GM06990 (cell line): ENCODE data around the gene LAMTOR4.
"Not testable (repeated sequence)": the region's sequence is repeated elsewhere in the genome, so short reads cannot be mapped to it uniquely, and the experiment has no call there.

ENCODE experiments used
- DNase-seq: peaks from one replicate; pipeline ENCODE4 v3.0.0-alpha.2; 2011; ENCODE audit not compliant: insufficient read length; ENCODE audit errors: extremely low read depth
- H3K27me3 ChIP-seq: replicated peaks from 2 replicates; pipeline ENCODE4 v1.6.0; 2011; ENCODE audit warnings: low read length; ENCODE audit not compliant: control insufficient read depth, insufficient read depth
- H3K36me3 ChIP-seq: 2 replicates; pipeline ENCODE4 v1.5.1; 2011; ENCODE audit warnings: low read length; ENCODE audit not compliant: control insufficient read depth, insufficient read depth
- H3K4me3 ChIP-seq: replicated peaks from 2 replicates; pipeline ENCODE4 v1.5.1; 2011; ENCODE audit warnings: low read depth, mild to moderate bottlenecking, control low read depth, low read length
- TF ChIP-seq, protein P1 (sequence below): IDR thresholded peaks from 2 replicates; pipeline ENCODE4 v1.5.1; 2011; ENCODE audit warnings: low read length, control low read depth, mild to moderate bottlenecking, inconsistent platforms; ENCODE audit not compliant: insufficient read depth, poor library complexity, severe bottlenecking

The LAMTOR4 gene

GRCh38 chr7:100175296-100175935 lies 26.7 kb downstream of the LAMTOR4 start:
- no peaks in the 10 kb centered on the region; the same call in 1 of the 2 replicates for H3K27me3 ChIP-seq
- H3K4me3 ChIP-seq, result no peak overlapping the region
- TF ChIP-seq, protein P1, sequence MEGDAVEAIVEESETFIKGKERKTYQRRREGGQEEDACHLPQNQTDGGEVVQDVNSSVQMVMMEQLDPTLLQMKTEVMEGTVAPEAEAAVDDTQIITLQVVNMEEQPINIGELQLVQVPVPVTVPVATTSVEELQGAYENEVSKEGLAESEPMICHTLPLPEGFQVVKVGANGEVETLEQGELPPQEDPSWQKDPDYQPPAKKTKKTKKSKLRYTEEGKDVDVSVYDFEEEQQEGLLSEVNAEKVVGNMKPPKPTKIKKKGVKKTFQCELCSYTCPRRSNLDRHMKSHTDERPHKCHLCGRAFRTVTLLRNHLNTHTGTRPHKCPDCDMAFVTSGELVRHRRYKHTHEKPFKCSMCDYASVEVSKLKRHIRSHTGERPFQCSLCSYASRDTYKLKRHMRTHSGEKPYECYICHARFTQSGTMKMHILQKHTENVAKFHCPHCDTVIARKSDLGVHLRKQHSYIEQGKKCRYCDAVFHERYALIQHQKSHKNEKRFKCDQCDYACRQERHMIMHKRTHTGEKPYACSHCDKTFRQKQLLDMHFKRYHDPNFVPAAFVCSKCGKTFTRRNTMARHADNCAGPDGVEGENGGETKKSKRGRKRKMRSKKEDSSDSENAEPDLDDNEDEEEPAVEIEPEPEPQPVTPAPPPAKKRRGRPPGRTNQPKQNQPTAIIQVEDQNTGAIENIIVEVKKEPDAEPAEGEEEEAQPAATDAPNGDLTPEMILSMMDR, result no peak

DNA sequence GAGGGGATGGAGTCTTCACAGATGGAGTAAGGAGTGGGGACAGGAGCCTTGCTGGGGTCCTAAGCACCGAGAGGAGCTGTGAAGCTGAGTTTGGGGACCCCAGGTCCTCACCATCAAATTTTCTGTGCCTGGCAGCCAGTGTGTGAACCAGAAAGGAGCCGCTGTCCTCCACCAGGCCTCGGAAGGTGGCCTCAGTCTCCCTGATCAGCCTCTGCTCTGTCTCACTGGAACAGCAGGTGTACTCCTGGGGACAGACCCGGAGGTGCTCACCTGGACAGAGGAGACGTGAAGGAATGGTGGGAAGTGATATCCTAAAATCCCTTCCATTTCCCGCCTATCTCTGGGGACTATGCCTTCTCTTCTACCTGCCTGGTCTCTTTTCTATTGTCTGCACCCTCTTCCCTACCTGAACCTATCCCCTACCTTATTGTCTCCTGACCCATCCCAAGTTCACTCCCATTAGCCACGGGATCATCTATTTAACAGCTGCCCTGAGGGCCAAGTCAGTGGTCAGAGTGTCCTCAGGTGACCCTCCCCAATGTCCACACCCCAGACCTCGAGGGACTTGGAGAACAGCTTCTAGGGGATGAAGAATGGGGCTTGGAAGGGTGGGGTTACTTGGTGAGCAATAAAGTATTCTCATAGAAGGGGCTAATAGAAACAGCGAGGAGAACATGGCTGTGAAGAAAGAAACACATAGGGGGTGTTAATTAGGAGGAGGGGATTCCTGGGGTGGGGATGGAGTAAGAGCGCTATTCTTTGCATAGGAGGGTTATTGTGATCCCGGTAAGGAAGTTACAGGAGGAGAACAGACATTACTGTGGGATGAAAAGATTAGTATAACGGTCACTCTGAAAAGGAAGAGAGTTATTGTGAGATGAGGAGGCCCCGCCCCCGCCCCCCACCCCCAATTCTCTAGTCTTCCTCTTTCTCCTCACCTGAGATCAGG lies 27.7 kb downstream of the LAMTOR4 start:
- TF ChIP-seq, protein P1, result no peak
- Histone ChIP-seq H3K4me3 (peak overlapping the region; percentile 63), H3K27me3 (no peaks in the 10 kb centered on the region), H3K36me3 (no peaks in the 10 kb centered on the region)
- no peak for DNase-seq

More at GRCh38 chr7:100175296-100175935, 26.7 kb downstream of the LAMTOR4 start:
- no peaks in the 10 kb centered on the region for H3K36me3 ChIP-seq
- no peak for DNase-seq

DNA sequence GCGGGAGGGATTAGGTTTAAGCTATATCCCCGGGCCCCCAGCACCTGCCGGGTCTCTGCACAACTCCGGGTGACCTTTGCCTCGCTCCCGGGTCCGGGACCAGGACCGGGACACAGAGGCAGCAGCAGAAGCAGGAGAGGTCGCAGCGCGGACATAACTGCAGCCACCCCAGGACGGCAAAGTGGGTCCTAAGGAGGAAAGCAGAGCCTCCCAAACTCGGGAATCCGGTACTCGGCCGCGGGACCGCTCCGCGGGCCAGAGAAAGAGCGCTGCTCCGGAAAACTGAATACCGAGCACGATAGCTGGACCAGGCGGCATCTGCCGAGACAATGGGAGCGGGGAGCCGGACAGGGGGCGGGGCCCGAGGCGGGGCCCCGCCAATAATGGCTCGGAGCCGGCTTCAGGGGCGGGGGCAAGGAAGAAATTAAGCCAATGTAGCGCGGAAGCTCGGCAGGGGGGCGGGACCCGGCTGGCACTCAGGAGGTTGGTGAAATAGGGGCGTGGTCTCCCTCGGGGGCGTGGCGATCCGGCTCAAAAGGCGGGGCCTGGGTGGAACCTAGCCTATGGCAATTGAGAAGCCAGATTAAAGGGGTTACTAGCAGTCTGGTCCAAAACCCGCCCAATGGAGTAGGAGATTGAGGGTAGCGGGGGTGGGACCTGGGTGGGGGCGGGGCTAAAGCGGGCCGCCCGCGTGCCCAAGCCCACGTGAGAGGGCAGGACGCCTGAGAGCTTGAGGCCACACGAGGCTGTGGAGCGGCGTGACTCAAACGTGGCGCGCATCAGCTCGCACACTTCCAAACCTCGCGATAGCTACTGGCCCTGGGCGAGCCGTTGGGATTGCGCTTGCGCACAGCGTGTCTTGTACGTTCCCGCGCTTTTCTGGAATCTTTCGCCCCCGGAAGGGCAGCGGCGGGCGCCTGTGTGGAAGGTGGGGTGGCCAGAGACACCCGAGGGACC lies 28.6 kb downstream of the LAMTOR4 start, which contains the start of the genes GPC2 and STAG3:
Gene GPC2, minus strand, starts transcription at position 337 of the 957 bp plus-strand sequence. Its CDS starts 182 bp downstream, at position 155.
Gene STAG3, plus strand, starts transcription at position 874 of the 957 bp plus-strand sequence. CDS start 2,639 bp downstream, outside the sequence.
- Histone ChIP-seq H3K27me3 (no peaks in the 10 kb centered on the region), H3K36me3 (no peaks in the 10 kb centered on the region), H3K4me3 (peak within 1 kb of the TSS; percentile 63)
- peak; percentile 99 for DNase-seq
- TF ChIP-seq, protein P1, result no peak

DNA sequence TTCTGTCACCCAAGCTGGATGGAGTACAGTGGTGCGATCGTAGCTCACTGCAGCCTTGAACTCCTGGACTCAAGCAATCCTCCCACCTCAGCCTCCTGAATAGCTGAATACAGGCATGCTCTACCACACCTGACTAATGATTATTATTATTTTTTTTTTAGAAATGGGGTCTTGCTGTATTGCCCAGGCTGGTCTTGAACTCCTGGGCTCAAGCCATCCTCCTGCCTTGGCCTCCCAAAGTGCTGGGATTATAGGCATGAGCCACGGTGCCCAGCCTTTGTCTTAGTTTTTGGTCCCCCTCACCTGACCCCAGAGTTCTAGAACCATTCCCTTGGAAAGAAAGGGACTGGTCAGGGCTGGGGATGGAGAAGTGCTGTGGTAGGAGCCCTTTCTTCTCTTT lies 31.4 kb downstream of the LAMTOR4 start:
- H3K27me3 ChIP-seq, DNase-seq: not testable (repeated sequence)

GRCh38 chr7:100182616-100183015 lies 33.9 kb downstream of the LAMTOR4 start:
- not testable (repeated sequence) for DNase-seq, H3K27me3 ChIP-seq, H3K36me3 ChIP-seq, H3K4me3 ChIP-seq

More for the DNA sequence above, 31.4 kb downstream of the LAMTOR4 start:
- H3K4me3 ChIP-seq, H3K36me3 ChIP-seq: not testable (repeated sequence)

- not testable (repeated sequence) for H3K36me3 ChIP-seq, H3K4me3 ChIP-seq, H3K27me3 ChIP-seq, DNase-seq
These were observed 34.4 kb downstream of the LAMTOR4 start for GRCh38 chr7:100183090-100183489.
